K562 (cell line): ENCODE data around the gene PGPEP1. TPM values are rescaled to one million over a fixed set of nuclear protein-coding genes. Genes with fewer than 3 reads are reported as not detected.
A peak's percentile ranks its signal among the peaks of the same experiment; 100 is the strongest.

Source experiments
- ASH1L ChIP-seq: fragments of 450-650 bp; IDR thresholded peaks from 2 replicates; pipeline ENCODE4 v1.6.1; 2018; ENCODE audit warnings: borderline replicate concordance, mild to moderate bottlenecking, low read depth; ENCODE audit not compliant: partially characterized antibody
- CAMTA2 ChIP-seq: fragments of 250-450 bp; sonication (Bioruptor Pico); conservative IDR thresholded peaks from 2 replicates; pipeline ENCODE4 v1.5.1; 2022
- CBFA2T3 ChIP-seq: fragments of 450-650 bp; IDR thresholded peaks from 2 replicates; pipeline ENCODE4 v1.6.1; 2017
- CREBBP ChIP-seq: IDR thresholded peaks from one replicate; pipeline ENCODE4 v1.6.1; 2012; ENCODE audit warnings: low read depth, mild to moderate bottlenecking, control low read depth, inconsistent platforms, low read length
- E4F1 ChIP-seq: fragments of 250-450 bp; sonication (Bioruptor Pico); IDR thresholded peaks from 2 replicates; pipeline ENCODE4 v1.5.0; 2021; ENCODE audit warnings: mild to moderate bottlenecking, borderline replicate concordance
- EZH2 ChIP-seq: IDR thresholded peaks from 2 replicates; pipeline ENCODE4 v1.6.1; 2012; ENCODE audit warnings: low read depth, mild to moderate bottlenecking, inconsistent platforms, low read length, borderline replicate concordance
- GABPA ChIP-seq: fragments of 200-800 bp; sonication (Bioruptor generic); conservative IDR thresholded peaks from 2 replicates; pipeline ENCODE4 v1.6.1; 2016; ENCODE audit warnings: low read depth, missing genetic modification characterization, missing compliant biosample characterization
- HMGN3 ChIP-seq: IDR thresholded peaks from 2 replicates; pipeline ENCODE4 v1.6.1; 2011; ENCODE audit warnings: borderline replicate concordance, low read depth, mild to moderate bottlenecking, mixed read lengths, low read length; ENCODE audit not compliant: insufficient read length; ENCODE audit errors: extremely low read depth
- HOXB6 ChIP-seq: fragments of 250-450 bp; sonication (Bioruptor Pico); IDR thresholded peaks from 2 replicates; pipeline ENCODE4 v1.5.1; 2022; ENCODE audit warnings: mild to moderate bottlenecking, borderline replicate concordance
- ILK ChIP-seq: fragments of 450-650 bp; IDR thresholded peaks from 2 replicates; pipeline ENCODE4 v1.6.1; 2016; ENCODE audit warnings: missing genetic modification characterization, low read depth, mild to moderate bottlenecking, missing compliant biosample characterization, moderate library complexity, borderline replicate concordance
- KDM1A ChIP-seq, 2 experiments: fragments of 450-650 bp; IDR thresholded peaks; 2 replicates each; pipeline ENCODE4 v1.6.1; 2016; ENCODE audit warnings: mild to moderate bottlenecking in 2 of 2
- NFIC ChIP-seq: fragments of 450-650 bp; IDR thresholded peaks from 2 replicates; pipeline ENCODE4 v1.6.1; 2017; ENCODE audit warnings: mild to moderate bottlenecking, inconsistent platforms
- NR2C1 ChIP-seq, 2 experiments: fragments of 450-650 bp; IDR thresholded peaks; 2 replicates each; pipeline ENCODE4 v1.6.1; 2017; ENCODE audit warnings: mild to moderate bottlenecking in 2 of 2, antibody characterized with exemption in 1 of 2, inconsistent platforms in 1 of 2, missing compliant biosample characterization in 1 of 2, missing genetic modification characterization in 1 of 2
- RBM25 ChIP-seq: fragments of 200-400 bp; formaldehyde crosslinking; IDR thresholded peaks from 2 replicates; pipeline ENCODE4 v1.6.1; 2018; ENCODE audit warnings: low read length, low read depth, moderate library complexity; ENCODE audit not compliant: severe bottlenecking
- SUPT5H ChIP-seq: fragments of 450-650 bp; IDR thresholded peaks from 2 replicates; pipeline ENCODE4 v1.6.1; 2016
- ZEB2 ChIP-seq: fragments of 450-650 bp; IDR thresholded peaks from 2 replicates; pipeline ENCODE4 v1.6.1; 2016
- ZFP36 ChIP-seq: fragments of 150-350 bp; IDR thresholded peaks from 2 replicates; pipeline ENCODE4 v1.6.1; 2018; ENCODE audit warnings: low read length, low read depth; ENCODE audit not compliant: partially characterized antibody
- ZNF212 ChIP-seq: fragments of 450-650 bp; formaldehyde crosslinking; IDR thresholded peaks from 2 replicates; pipeline ENCODE4 v1.4.0; 2020; ENCODE audit warnings: mild to moderate bottlenecking
- ZNF589 ChIP-seq: fragments of 200-800 bp; sonication (Bioruptor generic); IDR thresholded peaks from 2 replicates; pipeline ENCODE4 v1.6.1; 2016; ENCODE audit warnings: low read depth, missing genetic modification characterization, missing compliant biosample characterization
- ZNF592 ChIP-seq: fragments of 450-650 bp; IDR thresholded peaks from 2 replicates; pipeline ENCODE4 v1.6.1; 2017; ENCODE audit warnings: antibody characterized with exemption, mild to moderate bottlenecking
- polyA plus RNA-seq, 8 experiments: library from polyadenylated mRNA; depleted of rRNA in 4 of 8; stranded (reverse) in 5 of 8; unstranded in 3 of 8; fragments of >200 nt; fragmentation: Nextera tagmentation in 2 of 8; fragmentation: Illumina TruSeq in 1 of 8; extraction: Ambion mirVana in 2 of 8; extraction: Trizol in 1 of 8; gene quantifications; 2 replicates each; pipeline versions ENCODE4 v1.2.1 to v1.2.3, GENCODE V29; 2011 to 2014; ENCODE audit warnings: inconsistent platforms in 1 of 8, missing spikeins in 1 of 8
- total RNA-seq, 7 experiments: library from RNA; depleted of rRNA in 6 of 7; stranded (reverse); fragments of >200 nt in 6 of 7; fragmentation: Illumina TruSeq in 2 of 7; extraction: Trizol in 2 of 7; gene quantifications; 2 replicates each; pipeline versions ENCODE4 v1.2.1 to v1.2.3, GENCODE V29; 2011 to 2021; ENCODE audit warnings: low replicate concordance in 1 of 7
- TF ChIP-seq, protein P1 (sequence below): sonication (generic); formaldehyde crosslinking; IDR thresholded peaks from 2 replicates; pipeline ENCODE4 v1.8.0; 2022; ENCODE audit warnings: missing genetic modification reagents, mild to moderate bottlenecking, moderate library complexity, borderline replicate concordance

Gene PGPEP1
- total and polyA plus RNA-seq, 9 of the 15 experiments (the other 6 are each of a cell fraction or from before 2014, with no cell fraction given) = 10.0 to 69.6 (median 33.5) TPM

GRCh38 chr19:18368504-18369222 lies 28.3 kb downstream of the PGPEP1 start (continued):
- no peak for TF ChIP-seq E4F1
- no peak for TF ChIP-seq ILK (tag)
- no peak for TF ChIP-seq HMGN3
- TF ChIP-seq NR2C1 (IDR thresholded peaks at IDR 0.05) = peak; percentile 49; the same call in 1 of the 2 replicates
- peak; percentile 64 for TF ChIP-seq NR2C1 (tag; IDR thresholded peaks at IDR 0.05)
- TF ChIP-seq CBFA2T3 = peak; percentile 57
- no peak for TF ChIP-seq ASH1L
- no peak for TF ChIP-seq SUPT5H
- TF ChIP-seq ZNF592 = 0 out of 2 replicates have a peak, but pooled peaks have one; percentile 24
- no peak for TF ChIP-seq EZH2
- no peak for TF ChIP-seq HOXB6 (CRISPR knock-in tag)
- TF ChIP-seq RBM25 = peak; percentile 27
- no peak for TF ChIP-seq CREBBP
- no peak for TF ChIP-seq ZFP36
- TF ChIP-seq ZNF212 = no peak
- TF ChIP-seq, protein P1, sequence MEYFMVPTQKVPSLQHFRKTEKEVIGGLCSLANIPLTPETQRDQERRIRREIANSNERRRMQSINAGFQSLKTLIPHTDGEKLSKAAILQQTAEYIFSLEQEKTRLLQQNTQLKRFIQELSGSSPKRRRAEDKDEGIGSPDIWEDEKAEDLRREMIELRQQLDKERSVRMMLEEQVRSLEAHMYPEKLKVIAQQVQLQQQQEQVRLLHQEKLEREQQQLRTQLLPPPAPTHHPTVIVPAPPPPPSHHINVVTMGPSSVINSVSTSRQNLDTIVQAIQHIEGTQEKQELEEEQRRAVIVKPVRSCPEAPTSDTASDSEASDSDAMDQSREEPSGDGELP (CRISPR knock-in tag) = 0 out of 2 replicates have a peak, but pooled peaks have one; percentile 25
- TF ChIP-seq GABPA (tag) = no peak
- TF ChIP-seq NFIC = no peak
- TF ChIP-seq ZEB2 = no peak
- no peak for TF ChIP-seq CAMTA2 (CRISPR knock-in tag)
- TF ChIP-seq ZNF589 = 0 out of 2 replicates have a peak, but pooled peaks have one; percentile 22
- no peak for TF ChIP-seq KDM1A (IDR thresholded peaks at IDR 0.05)
